Body of pancreas (tissue), 4 donors: ENCODE results near the gene GIGYF2. TPM values are rescaled to one million over a fixed set of nuclear protein-coding genes. Genes with fewer than 3 reads are reported as not detected.
"Not testable (repeated sequence)": the region's sequence is repeated elsewhere in the genome, so short reads cannot be mapped to it uniquely, and the experiment has no call there.

ENCODE experiments used
- ATAC-seq: fragments of 150-250 bp; one replicate; pipeline ENCODE4 v1.9.1; 2016
- DNase-seq, 4 donors: peaks; one replicate each; pipeline ENCODE4 v3.0.0-alpha.2; 2019
- H3K27ac ChIP-seq, 4 donors: fragments of 200-600 bp; sonication (generic); 1 replicate in 3 of 4; 2 replicates in 1 of 4; pipeline versions ENCODE4 v1.5.1 to v1.6.1; 2016 to 2019; ENCODE audit warnings: mild to moderate bottlenecking in 1 of 4, mixed read lengths in 1 of 4, moderate library complexity in 1 of 4
- H3K27me3 ChIP-seq, 2 donors: fragments of 200-600 bp; sonication (generic); one replicate each; pipeline ENCODE4 v1.6.0; 2016; ENCODE audit warnings: mild to moderate bottlenecking in 1 of 2
- H3K36me3 ChIP-seq, 2 donors: fragments of 200-600 bp; sonication (generic); replicated peaks in 1 of 2; 2 replicates each; pipeline ENCODE4 v1.5.1; 2016; ENCODE audit warnings: low read depth in 2 of 2; ENCODE audit not compliant: insufficient read depth in 1 of 2
- H3K4me1 ChIP-seq: fragments of 200-600 bp; sonication (generic); one replicate; pipeline ENCODE4 v1.6.0; 2016
- H3K4me3 ChIP-seq, 2 donors: fragments of 200-600 bp; sonication (generic); 1 replicate in 1 of 2; 2 replicates in 1 of 2; pipeline ENCODE4 v1.5.1; 2016 to 2019
- H3K9me3 ChIP-seq, 3 donors: fragments of 200-600 bp; sonication (generic); 1 replicate in 2 of 3; 2 replicates in 1 of 3; pipeline ENCODE4 v1.5.1; 2016
- CTCF ChIP-seq, 7 experiments: fragments of 450-650 bp in 4 of 7; fragments of 200-600 bp in 3 of 7; sonication (generic) in 3 of 7; IDR thresholded peaks; one replicate each; pipeline ENCODE4 v1.5.1; 2016 to 2019; ENCODE audit warnings: antibody characterized with exemption in 7 of 7
- POLR2A ChIP-seq, 3 donors: fragments of 450-650 bp; IDR thresholded peaks; one replicate each; pipeline ENCODE4 v1.6.1; 2016; ENCODE audit warnings: antibody characterized with exemption in 3 of 3, mild to moderate bottlenecking in 2 of 3
- WGBS, 2 donors: methylation state at CpG; one replicate each; pipeline ENCODE4 v1.1.5; 2017; 5-methylcytosine and 5-hydroxymethylcytosine counted together
- intact Hi-C: fragments of 100-400 bp; cut with DNase I; formaldehyde crosslinking; loops from one replicate; pipeline ENCODE4 v1.15.1; 2023
- total RNA-seq, 2 donors: library from RNA; depleted of rRNA; stranded (reverse); fragments of >200 nt; gene quantifications; one replicate each; pipeline ENCODE4 v1.1.0, GENCODE V29; 2016

GIGYF2 gene
- total RNA-seq, 2 donors from 2014 or later: 66.2 to 107 TPM

GRCh38 chr2:232680006-232680405, 17.1 kb upstream of the GIGYF2 start:
- Histone ChIP-seq H3K27me3 (no peaks in the 10 kb centered on the region), H3K4me1 (no peaks in the 10 kb centered on the region), H3K27ac (no peak overlapping the region), H3K4me3 (no peak overlapping the region), H3K36me3 (no peaks in the 10 kb centered on the region), H3K9me3 (no peaks in the 10 kb centered on the region)
- no peak for TF ChIP-seq CTCF (IDR thresholded peaks at IDR 0.05)
- no peak for TF ChIP-seq POLR2A (IDR thresholded peaks at IDR 0.05)
- DNase-seq (no peak), ATAC-seq (no peak)
- 80 to 86% methylated on average over 7 of the region's 7 CpGs for WGBS, 2 donors
- intact Hi-C loops: no loop called here

GRCh38 chr2:232681527-232681926, 15.6 kb upstream of the GIGYF2 start:
- intact Hi-C loops: no loop called here
- no peaks in the 10 kb centered on the region for H3K9me3 ChIP-seq
- no peak overlapping the region for H3K27ac ChIP-seq
- no peaks in the 10 kb centered on the region for H3K27me3 ChIP-seq
- no peaks in the 10 kb centered on the region for H3K4me1 ChIP-seq
- no peaks in the 10 kb centered on the region for H3K36me3 ChIP-seq
- TF ChIP-seq POLR2A (IDR thresholded peaks at IDR 0.05) (no peak), CTCF (IDR thresholded peaks at IDR 0.05) (no peak)
- DNase-seq: no peak
- H3K4me3 ChIP-seq: no peak overlapping the region
- WGBS, 2 donors: 67 to 79% methylated on average over 8 to 10 of the region's 10 CpGs
- ATAC-seq: no peak

- Histone ChIP-seq H3K27me3 (no peaks in the 10 kb centered on the region), H3K27ac (no peak overlapping the region), H3K9me3 (no peaks in the 10 kb centered on the region), H3K4me1 (no peaks in the 10 kb centered on the region), H3K4me3 (no peak overlapping the region), H3K36me3 (no peaks in the 10 kb centered on the region)
- 39 to 65% methylated on average over 1 of the region's 1 CpG for WGBS, 2 donors
- intact Hi-C loops: no loop called here
- DNase-seq: no peak
- no peak for ATAC-seq
- no peak for TF ChIP-seq POLR2A (IDR thresholded peaks at IDR 0.05)
- TF ChIP-seq CTCF (IDR thresholded peaks at IDR 0.05): no peak
Observed at GRCh38 chr2:232683368-232683767, 13.8 kb upstream of the GIGYF2 start.

- H3K4me1 ChIP-seq, ATAC-seq, H3K9me3 ChIP-seq, H3K27me3 ChIP-seq, H3K27ac ChIP-seq, intact Hi-C loops, H3K4me3 ChIP-seq, H3K36me3 ChIP-seq, DNase-seq: not testable (repeated sequence)
- 87 to 89% methylated on average over 6 of the region's 6 CpGs for WGBS, 2 donors
Observed at GRCh38 chr2:232685391-232685790, 11.7 kb upstream of the GIGYF2 start.

- ATAC-seq (no peak), DNase-seq (no peak)
- TF ChIP-seq POLR2A (IDR thresholded peaks at IDR 0.05): no peak
- no peak for TF ChIP-seq CTCF (IDR thresholded peaks at IDR 0.05)
- Histone ChIP-seq H3K27ac (no peak overlapping the region), H3K9me3 (no peaks in the 10 kb centered on the region), H3K4me3 (no peak overlapping the region), H3K4me1 (no peaks in the 10 kb centered on the region), H3K36me3 (no peaks in the 10 kb centered on the region), H3K27me3 (no peaks in the 10 kb centered on the region)
- WGBS, 2 donors: 80 to 83% methylated on average over 8 to 11 of the region's 11 CpGs
- intact Hi-C loops: no loop called here
Observed at GRCh38 chr2:232687382-232688160, 9.6 kb upstream of the GIGYF2 start.
